Measurements from ENCODE around the gene KRTAP10-7.

- TF ChIP-seq, protein P1, sequence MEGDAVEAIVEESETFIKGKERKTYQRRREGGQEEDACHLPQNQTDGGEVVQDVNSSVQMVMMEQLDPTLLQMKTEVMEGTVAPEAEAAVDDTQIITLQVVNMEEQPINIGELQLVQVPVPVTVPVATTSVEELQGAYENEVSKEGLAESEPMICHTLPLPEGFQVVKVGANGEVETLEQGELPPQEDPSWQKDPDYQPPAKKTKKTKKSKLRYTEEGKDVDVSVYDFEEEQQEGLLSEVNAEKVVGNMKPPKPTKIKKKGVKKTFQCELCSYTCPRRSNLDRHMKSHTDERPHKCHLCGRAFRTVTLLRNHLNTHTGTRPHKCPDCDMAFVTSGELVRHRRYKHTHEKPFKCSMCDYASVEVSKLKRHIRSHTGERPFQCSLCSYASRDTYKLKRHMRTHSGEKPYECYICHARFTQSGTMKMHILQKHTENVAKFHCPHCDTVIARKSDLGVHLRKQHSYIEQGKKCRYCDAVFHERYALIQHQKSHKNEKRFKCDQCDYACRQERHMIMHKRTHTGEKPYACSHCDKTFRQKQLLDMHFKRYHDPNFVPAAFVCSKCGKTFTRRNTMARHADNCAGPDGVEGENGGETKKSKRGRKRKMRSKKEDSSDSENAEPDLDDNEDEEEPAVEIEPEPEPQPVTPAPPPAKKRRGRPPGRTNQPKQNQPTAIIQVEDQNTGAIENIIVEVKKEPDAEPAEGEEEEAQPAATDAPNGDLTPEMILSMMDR (IDR thresholded peaks at IDR 0.05 in 8 of 11, conservative IDR thresholded peaks at IDR 0.05 in 3 of 11): no peak
- no peak for TF ChIP-seq POLR2AphosphoS5 (IDR thresholded peaks at IDR 0.05)
Measured at GRCh38 chr21:44640761-44641160, 40.4 kb downstream of the KRTAP10-7 start.
